ENCODE results near the gene RCVRN.

DNA sequence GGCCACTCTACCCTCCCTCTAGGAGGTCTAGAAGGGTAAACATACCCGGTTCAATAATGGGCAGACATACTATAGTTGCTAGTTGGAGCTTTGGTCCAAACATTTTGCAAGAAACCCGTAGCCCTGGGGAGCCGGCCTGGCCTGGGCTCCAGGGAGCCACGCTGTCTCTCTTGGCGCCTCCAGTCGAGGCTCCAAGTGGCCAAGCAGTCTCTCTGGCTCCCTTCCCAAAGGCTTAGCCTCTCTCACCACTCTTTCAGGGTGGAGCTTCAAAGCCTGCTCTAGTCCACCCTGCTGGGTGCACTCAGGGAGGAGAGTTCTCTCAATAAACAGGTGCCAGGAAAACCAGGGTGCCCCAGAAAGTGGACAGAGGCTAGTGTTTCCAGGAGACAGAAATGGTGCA, 32.2 kb downstream of the RCVRN start:
- TF ChIP-seq, protein P1, sequence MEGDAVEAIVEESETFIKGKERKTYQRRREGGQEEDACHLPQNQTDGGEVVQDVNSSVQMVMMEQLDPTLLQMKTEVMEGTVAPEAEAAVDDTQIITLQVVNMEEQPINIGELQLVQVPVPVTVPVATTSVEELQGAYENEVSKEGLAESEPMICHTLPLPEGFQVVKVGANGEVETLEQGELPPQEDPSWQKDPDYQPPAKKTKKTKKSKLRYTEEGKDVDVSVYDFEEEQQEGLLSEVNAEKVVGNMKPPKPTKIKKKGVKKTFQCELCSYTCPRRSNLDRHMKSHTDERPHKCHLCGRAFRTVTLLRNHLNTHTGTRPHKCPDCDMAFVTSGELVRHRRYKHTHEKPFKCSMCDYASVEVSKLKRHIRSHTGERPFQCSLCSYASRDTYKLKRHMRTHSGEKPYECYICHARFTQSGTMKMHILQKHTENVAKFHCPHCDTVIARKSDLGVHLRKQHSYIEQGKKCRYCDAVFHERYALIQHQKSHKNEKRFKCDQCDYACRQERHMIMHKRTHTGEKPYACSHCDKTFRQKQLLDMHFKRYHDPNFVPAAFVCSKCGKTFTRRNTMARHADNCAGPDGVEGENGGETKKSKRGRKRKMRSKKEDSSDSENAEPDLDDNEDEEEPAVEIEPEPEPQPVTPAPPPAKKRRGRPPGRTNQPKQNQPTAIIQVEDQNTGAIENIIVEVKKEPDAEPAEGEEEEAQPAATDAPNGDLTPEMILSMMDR (IDR thresholded peaks at IDR 0.05) = no peak
- no peak for TF ChIP-seq POLR2AphosphoS5 (IDR thresholded peaks at IDR 0.05)
- no peak for TF ChIP-seq POLR2A (IDR thresholded peaks at IDR 0.05)
- no peak for TF ChIP-seq EP300 (IDR thresholded peaks at IDR 0.05)
